ENCODE measurements around the gene PAFAH1B1.

PAFAH1B1 gene

DNA sequence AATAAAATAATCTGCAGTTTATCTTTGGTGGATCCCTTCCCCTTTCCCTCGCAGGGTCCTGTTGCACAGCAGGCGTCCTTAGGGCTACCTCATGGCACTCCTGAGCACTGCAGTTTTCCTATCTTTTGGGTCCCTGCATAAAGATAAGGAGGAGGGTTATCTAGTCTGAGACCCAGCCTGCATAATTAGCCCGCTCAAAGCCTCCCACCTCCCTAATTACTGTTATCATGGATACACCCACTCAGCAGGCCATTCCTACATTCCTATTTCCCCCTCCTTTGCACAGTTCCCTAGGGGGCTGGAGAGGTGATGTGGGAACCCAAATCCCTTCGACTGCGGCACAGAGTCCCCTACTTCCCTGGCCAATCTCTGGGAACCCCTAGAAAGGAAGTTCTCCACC lies 123.2 kb downstream of the PAFAH1B1 start:
- no peak overlapping the region for H3K4me3 ChIP-seq (ENCODE audit: low read depth, low read length)
- TF ChIP-seq, protein P1, sequence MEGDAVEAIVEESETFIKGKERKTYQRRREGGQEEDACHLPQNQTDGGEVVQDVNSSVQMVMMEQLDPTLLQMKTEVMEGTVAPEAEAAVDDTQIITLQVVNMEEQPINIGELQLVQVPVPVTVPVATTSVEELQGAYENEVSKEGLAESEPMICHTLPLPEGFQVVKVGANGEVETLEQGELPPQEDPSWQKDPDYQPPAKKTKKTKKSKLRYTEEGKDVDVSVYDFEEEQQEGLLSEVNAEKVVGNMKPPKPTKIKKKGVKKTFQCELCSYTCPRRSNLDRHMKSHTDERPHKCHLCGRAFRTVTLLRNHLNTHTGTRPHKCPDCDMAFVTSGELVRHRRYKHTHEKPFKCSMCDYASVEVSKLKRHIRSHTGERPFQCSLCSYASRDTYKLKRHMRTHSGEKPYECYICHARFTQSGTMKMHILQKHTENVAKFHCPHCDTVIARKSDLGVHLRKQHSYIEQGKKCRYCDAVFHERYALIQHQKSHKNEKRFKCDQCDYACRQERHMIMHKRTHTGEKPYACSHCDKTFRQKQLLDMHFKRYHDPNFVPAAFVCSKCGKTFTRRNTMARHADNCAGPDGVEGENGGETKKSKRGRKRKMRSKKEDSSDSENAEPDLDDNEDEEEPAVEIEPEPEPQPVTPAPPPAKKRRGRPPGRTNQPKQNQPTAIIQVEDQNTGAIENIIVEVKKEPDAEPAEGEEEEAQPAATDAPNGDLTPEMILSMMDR (IDR thresholded peaks at IDR 0.05; ENCODE audit: control insufficient read depth, extremely low read depth, insufficient read depth): no peak
- DNase-seq (ENCODE audit: low read depth): no peak

DNA sequence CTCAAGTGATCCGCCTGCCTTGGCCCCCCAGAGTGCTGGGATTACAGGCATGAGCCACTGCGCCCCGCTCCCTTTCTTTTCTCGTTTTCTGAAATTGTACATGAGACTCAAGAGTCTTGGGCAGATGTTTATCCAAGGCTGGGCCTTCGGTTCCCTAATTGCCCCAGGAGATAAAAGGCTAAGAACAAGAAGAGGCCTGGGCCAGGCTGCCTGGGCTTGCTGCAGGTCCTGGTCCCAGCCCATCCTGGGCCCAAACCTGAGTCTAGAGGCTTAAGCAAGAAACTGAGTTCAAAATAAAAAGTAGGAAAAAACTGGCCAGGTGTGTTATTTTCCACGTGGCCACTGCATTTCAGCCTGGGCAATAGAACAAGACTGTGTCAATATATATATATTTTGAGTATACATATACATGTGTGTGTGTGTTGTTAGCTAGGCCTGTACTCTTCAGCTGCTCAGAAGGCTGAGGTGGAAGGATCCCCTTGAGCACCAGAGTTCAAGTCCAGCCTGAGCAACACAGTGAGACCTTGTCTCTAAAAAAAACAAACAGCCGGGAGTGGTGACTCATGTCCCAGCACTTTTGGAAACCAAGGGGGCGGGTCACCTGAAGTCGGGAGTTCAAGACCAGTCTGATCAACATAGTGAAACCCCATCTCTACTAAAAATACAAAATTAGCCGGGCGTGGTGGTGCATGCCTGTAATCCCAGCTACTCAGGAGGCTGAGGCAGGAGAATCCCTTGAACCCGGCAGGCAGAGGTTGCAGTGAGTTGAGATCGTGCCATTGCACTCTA lies 124.9 kb downstream of the PAFAH1B1 start:
- H3K4me3 ChIP-seq (ENCODE audit: low read depth, low read length): no peak overlapping the region
- TF ChIP-seq, protein P1 (IDR thresholded peaks at IDR 0.05; ENCODE audit: control insufficient read depth, extremely low read depth, insufficient read depth): no peak
- no peak for DNase-seq (ENCODE audit: low read depth)

DNA sequence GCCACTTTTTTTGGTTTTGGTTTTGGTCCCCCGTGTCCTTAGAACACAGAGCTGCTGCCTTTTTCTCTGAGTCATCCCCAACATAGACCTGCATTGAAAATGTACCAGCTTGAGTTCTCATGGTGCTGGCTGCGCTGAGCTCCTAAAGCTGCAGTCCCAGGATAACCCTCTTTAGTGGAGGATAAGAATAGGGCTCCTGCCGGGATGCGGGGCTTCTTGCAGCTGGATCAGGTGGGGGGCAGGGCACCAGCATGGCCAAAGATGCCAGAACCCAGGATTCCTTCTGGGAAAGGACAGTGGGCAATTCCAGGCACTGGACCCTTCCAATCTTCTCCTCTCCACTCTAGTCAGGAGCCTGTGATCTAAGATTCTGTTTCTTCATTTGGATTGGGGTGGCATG lies 126.4 kb downstream of the PAFAH1B1 start:
- TF ChIP-seq, protein P1 (IDR thresholded peaks at IDR 0.05; ENCODE audit: control insufficient read depth, extremely low read depth, insufficient read depth): no peak
- H3K4me3 ChIP-seq (ENCODE audit: low read depth, low read length): no peak overlapping the region

DNA sequence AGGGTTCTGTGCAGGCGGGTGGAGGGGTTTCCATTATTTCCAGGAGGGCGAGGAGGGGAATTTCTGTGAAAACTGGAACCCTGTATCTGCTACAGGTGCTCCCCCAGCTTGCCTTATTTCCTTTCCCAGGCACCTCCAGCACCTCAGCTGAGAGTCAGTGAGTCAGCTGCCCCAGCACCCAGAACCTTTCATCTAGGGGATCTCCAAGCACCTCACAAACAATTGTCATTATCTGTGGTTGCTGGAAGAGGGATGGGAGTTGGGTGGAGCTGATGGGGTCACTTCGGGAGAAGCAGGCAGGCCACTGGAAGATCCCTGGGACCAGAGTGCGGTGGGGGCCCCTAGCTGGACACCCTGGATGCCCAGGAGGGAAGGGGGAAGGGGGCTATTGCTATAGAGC lies 128.1 kb downstream of the PAFAH1B1 start:
- DNase-seq (ENCODE audit: low read depth): no peak
- TF ChIP-seq, protein P1 (IDR thresholded peaks at IDR 0.05; ENCODE audit: control insufficient read depth, extremely low read depth, insufficient read depth): no peak
- H3K4me3 ChIP-seq (ENCODE audit: low read depth, low read length): no peak overlapping the region

More for the DNA sequence above, 126.4 kb downstream of the PAFAH1B1 start:
- DNase-seq (ENCODE audit: low read depth): no peak

DNA sequence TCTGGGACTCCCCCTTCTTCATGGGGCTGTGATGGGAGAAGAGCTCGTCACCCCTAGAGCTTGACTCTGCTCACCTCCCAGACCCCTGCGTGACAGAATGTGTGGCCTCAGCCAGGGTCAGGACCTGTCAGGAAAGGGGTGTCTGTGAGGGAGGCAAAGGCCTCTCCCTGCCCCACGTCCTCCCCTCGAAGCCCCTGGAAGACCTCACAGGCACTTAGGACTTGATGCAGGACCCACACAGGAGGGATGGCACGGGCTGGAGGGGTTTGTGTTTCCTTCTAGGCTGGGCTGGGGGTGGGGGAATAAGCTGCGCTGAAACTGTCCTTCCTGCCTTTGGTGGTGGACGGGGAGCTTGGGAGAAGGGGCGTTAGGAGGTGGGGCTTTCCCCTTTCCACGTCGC lies 129.2 kb downstream of the PAFAH1B1 start:
- no peak for DNase-seq (ENCODE audit: low read depth)
- TF ChIP-seq, protein P1 (IDR thresholded peaks at IDR 0.05; ENCODE audit: control insufficient read depth, extremely low read depth, insufficient read depth): no peak
- H3K4me3 ChIP-seq (ENCODE audit: low read depth, low read length): no peak overlapping the region

- TF ChIP-seq, protein P1 (IDR thresholded peaks at IDR 0.05; ENCODE audit: control insufficient read depth, extremely low read depth, insufficient read depth): no peak
- DNase-seq (ENCODE audit: low read depth): no peak
- H3K4me3 ChIP-seq (ENCODE audit: low read depth, low read length): no peak overlapping the region
Observed at GRCh38 chr17:2723505-2723996, 130.1 kb downstream of the PAFAH1B1 start.
